Right cardiac atrium (tissue), 5 donors: ENCODE data around the gene COL7A1. TPM values are rescaled to one million over a fixed set of nuclear protein-coding genes. Genes with fewer than 3 reads are reported as not detected.

Source experiments
- ATAC-seq, 2 donors: fragments of 200-7000 bp; cut with Tn5 transposase; one replicate each; pipeline versions ENCODE4 v1.8.0 to v1.9.1; 2020; ENCODE audit warnings: moderate library complexity in 2 of 2, mild to moderate bottlenecking in 1 of 2
- DNase-seq, 3 donors: peaks; one replicate each; pipeline ENCODE4 v3.0.0-alpha.2; 2020
- H3K27ac ChIP-seq: one replicate; pipeline ENCODE4 v1.5.1; 2013; ENCODE audit warnings: mild to moderate bottlenecking, low read length, control low read depth, moderate library complexity
- H3K27me3 ChIP-seq: one replicate; pipeline ENCODE4 v1.6.1; 2013; ENCODE audit not compliant: control insufficient read depth, insufficient read depth
- H3K4me1 ChIP-seq: one replicate; pipeline ENCODE4 v1.6.1; 2013; ENCODE audit warnings: low read length; ENCODE audit not compliant: control insufficient read depth, insufficient read depth
- H3K4me3 ChIP-seq: one replicate; pipeline ENCODE4 v1.5.1; 2013; ENCODE audit warnings: low read length, control low read depth
- H3K9me3 ChIP-seq: one replicate; pipeline ENCODE4 v1.6.1; 2013; ENCODE audit warnings: low read length; ENCODE audit not compliant: control insufficient read depth
- WGBS: extraction: QIAGEN DNeasy Blood & Tissue Kit; methylation state at CpG from one replicate; pipeline ENCODE4 v1.1.7; 2013; 5-methylcytosine and 5-hydroxymethylcytosine counted together
- intact Hi-C, 4 donors: fragments of 100-400 bp; cut with DNase I; formaldehyde crosslinking; loops; one replicate each; pipeline versions ENCODE4 v1.11.0 to v1.14.0; 2022 to 2023
- polyA plus RNA-seq: library from polyadenylated mRNA; stranded (reverse); fragments of 200-250 nt; gene quantifications from one replicate; pipeline ENCODE4 v1.2.3, GENCODE V29; 2013
- total RNA-seq, 4 donors: library from RNA; stranded (reverse); fragmentation: NEBNext Ultra II Directional; extraction: Animal tissue kit (Norgen Biotek cat#: 25700); gene quantifications; one replicate each; pipeline ENCODE4 v1.2.1, GENCODE V29; 2021
- donor health status: healthy with polysubstance abuse.
- donor health status: DM: no; HTN: yes; CAD: no.
- donor health status: DM: no; HTN: no; CAD: no.
- donor health status: DM: no; HTN: yes; CAD: no; lungs with severe emphysema.
- donor health status: DM: yes; HTN: yes; CAD: no.

COL7A1 gene
- total and polyA plus RNA-seq, 5 donors: 4.8 to 20.4 (median 9.0) TPM

DNA sequence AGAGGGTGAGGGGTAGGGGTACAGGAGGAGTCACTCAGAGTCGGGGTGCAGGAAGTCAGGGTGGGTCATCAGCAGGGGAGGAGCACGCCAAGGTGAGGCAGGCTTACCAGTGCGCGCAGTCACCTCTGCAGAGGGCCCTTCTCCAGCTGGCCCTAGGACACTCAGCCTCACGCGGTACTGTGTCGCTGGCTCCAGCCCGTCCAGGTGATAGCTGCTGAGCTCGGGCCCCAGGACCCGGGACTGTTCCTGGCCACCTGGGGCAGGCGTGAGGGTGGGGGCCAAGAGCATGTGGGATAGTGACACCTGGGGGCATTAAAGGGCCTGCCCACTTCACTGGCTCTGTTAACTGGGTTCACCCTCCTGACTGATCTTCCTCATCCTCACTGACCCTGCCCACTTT is 7.4 kb downstream of the COL7A1 start:
- H3K4me1 ChIP-seq: no peaks in the 10 kb centered on the region
- 81% methylated on average over 11 of the region's 11 CpGs for WGBS
- no peaks in the 10 kb centered on the region for H3K9me3 ChIP-seq
- H3K27me3 ChIP-seq: no peaks in the 10 kb centered on the region
- ATAC-seq: no peak
- no peak overlapping the region for H3K27ac ChIP-seq
- intact Hi-C loops: no loop called here
- no peak for DNase-seq
- no peak overlapping the region for H3K4me3 ChIP-seq

GRCh38 chr3:48585411-48585810 is 9.7 kb downstream of the COL7A1 start:
- WGBS: 77% methylated on average over 8 of the region's 8 CpGs
- intact Hi-C loops: no loop called here
- no peak overlapping the region for H3K27ac ChIP-seq
- H3K27me3 ChIP-seq: no peaks in the 10 kb centered on the region
- no peaks in the 10 kb centered on the region for H3K9me3 ChIP-seq
- H3K4me3 ChIP-seq: no peak overlapping the region
- DNase-seq (no peak), ATAC-seq (no peak)
- H3K4me1 ChIP-seq: no peaks in the 10 kb centered on the region

DNA sequence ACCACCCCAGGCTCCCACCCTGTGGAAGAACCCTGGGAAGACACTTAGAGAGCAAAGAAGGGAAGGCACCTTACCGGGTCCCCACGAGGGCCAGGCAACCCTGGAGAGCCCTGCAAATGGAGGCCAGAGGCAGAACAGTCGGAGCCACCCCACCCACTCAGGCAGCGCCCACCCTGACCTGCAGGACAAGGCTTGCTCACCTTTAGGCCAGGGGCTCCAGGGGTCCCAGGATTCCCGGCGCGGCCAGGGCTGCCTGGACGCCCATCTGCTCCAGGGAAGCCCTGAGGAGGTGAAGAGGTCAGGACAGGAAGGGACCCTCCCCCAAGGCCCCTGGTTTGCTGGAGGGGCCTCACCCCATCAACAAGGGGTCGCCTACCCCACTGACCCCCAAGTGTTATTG is 10.3 kb downstream of the COL7A1 start:
- no peak for DNase-seq
- 88% methylated on average over 9 of the region's 9 CpGs for WGBS

DNA sequence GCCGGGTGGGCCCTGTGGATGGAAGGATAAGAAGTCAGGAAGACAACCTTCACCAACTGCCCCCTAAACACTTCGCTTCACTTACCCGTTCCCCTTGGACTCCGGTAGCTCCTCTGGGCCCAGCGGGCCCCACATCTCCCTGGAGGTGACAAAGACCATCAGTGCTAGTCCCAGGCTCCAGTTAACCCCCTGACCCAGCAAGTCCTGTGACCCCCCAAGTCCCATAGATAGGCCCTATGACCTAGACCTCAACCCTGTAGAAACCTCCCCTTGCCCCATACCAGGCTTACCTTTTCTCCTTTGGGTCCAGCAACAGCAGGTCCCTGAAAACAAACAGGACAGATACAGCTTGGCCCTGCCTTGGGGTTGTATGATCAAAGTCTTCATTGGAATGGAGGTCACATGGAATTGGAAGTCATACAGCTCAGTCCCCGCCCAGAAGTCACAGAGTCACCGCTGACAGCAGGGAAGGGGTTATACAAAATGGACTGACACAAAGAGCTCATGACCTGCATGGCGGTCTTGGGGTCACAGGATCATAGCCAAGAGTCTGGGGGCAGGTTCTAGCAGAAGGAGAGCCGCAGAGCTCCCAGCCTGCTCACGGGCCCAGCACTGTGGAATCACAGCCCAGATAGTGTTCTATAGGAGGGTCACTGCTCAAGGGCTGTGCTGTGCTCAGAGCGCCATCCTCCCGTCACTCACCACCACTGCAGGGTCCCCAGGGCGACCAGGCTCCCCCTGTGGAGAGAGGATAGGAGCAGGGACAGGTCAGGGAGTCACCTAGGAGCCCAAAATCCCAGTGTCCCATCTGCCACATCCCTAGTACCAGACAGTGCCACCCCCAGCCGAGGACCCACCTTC is 13.3 kb downstream of the COL7A1 start:
- intact Hi-C loops: no loop called here
- Histone ChIP-seq H3K4me1 (no peaks in the 10 kb centered on the region), H3K9me3 (no peaks in the 10 kb centered on the region), H3K27me3 (no peaks in the 10 kb centered on the region), H3K27ac (no peak overlapping the region), H3K4me3 (no peak overlapping the region)
- no peak for DNase-seq
- ATAC-seq: no peak
- WGBS: 91% methylated on average over 14 of the region's 14 CpGs

More for the DNA sequence above, 10.3 kb downstream of the COL7A1 start:
- intact Hi-C loops: no loop called here
- Histone ChIP-seq H3K9me3 (no peaks in the 10 kb centered on the region), H3K4me3 (no peak overlapping the region), H3K4me1 (no peaks in the 10 kb centered on the region), H3K27me3 (no peaks in the 10 kb centered on the region), H3K27ac (no peak overlapping the region)
- no peak for ATAC-seq

DNA sequence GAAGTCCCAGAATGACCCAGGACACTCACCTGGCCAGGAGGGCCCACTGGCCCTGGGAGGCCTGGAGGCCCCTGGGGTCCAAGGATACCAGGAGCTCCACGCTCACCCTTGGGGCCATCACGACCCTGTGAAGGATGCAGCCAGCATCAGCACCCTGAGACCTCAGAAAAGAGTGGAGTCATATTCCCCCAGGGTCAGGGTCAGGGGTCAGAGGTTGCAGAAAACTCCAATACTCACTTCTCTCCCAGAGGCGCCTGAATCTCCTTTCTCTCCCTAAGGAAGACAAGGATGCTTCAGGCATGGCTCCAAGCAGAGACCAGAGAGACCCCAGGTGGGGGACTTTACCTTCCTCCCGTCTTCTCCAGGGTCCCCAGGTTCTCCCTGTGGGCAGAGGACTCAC is 18.5 kb downstream of the COL7A1 start:
- intact Hi-C loops: no loop called here
- Histone ChIP-seq H3K9me3 (no peaks in the 10 kb centered on the region), H3K4me3 (no peak overlapping the region), H3K4me1 (no peaks in the 10 kb centered on the region), H3K27ac (no peak overlapping the region), H3K27me3 (no peaks in the 10 kb centered on the region)
- DNase-seq (no peak), ATAC-seq (no peak)
- WGBS: 86% methylated on average over 4 of the region's 4 CpGs

- intact Hi-C loops: no loop called here
- Histone ChIP-seq H3K27ac (no peak overlapping the region), H3K4me1 (no peaks in the 10 kb centered on the region), H3K4me3 (no peak overlapping the region), H3K9me3 (no peaks in the 10 kb centered on the region), H3K27me3 (no peaks in the 10 kb centered on the region)
- whole genome bisulfite sequencing: 85% methylated on average over 17 of the region's 17 CpGs
- no peak for ATAC-seq
- no peak for DNase-seq
Measured at GRCh38 chr3:48575366-48575765, 19.8 kb downstream of the COL7A1 start.

- ATAC-seq (no peak), DNase-seq (no peak)
- Histone ChIP-seq H3K27ac (no peak overlapping the region), H3K4me1 (no peaks in the 10 kb centered on the region), H3K27me3 (no peaks in the 10 kb centered on the region), H3K4me3 (no peak overlapping the region), H3K9me3 (no peaks in the 10 kb centered on the region)
- intact Hi-C loops: no loop called here
- WGBS: 92% methylated on average over 10 of the region's 10 CpGs
Measured at GRCh38 chr3:48573973-48574585, 21.1 kb downstream of the COL7A1 start.

GRCh38 chr3:48572517-48572916 is 22.6 kb downstream of the COL7A1 start:
- WGBS: 87% methylated on average over 7 of the region's 7 CpGs
- ATAC-seq: no peak

DNA sequence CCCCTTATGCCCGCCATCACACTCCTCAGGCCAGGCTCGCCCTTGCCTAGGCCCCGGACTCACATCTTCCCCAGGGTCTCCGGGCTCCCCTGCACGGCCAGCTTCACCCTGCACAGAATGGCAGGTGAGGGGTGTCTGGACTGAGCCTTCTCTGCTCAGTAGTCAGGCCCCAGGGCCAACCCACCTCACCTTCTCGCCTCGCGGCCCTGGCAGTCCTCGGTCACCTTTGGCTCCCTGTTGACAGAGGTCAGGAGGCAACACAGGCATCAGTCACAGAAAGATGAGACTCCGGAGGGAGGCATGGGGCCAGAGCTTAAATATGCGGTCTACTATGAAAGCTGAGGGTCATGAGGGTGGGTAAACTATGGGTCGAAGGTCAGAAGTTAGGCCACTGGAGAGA is 23.2 kb downstream of the COL7A1 start:
- 84% methylated on average over 12 of the region's 12 CpGs for WGBS
- intact Hi-C loops: no loop called here
- no peak overlapping the region for H3K4me3 ChIP-seq
- no peaks in the 10 kb centered on the region for H3K4me1 ChIP-seq
- H3K9me3 ChIP-seq: no peaks in the 10 kb centered on the region
- no peaks in the 10 kb centered on the region for H3K27me3 ChIP-seq
- ATAC-seq: no peak
- H3K27ac ChIP-seq: no peak overlapping the region
- no peak for DNase-seq

More at GRCh38 chr3:48572517-48572916, 22.6 kb downstream of the COL7A1 start:
- Histone ChIP-seq H3K4me1 (no peaks in the 10 kb centered on the region), H3K27me3 (no peaks in the 10 kb centered on the region), H3K4me3 (no peak overlapping the region), H3K9me3 (no peaks in the 10 kb centered on the region), H3K27ac (no peak overlapping the region)
- no peak for DNase-seq
- intact Hi-C loops: no loop called here

- DNase-seq (no peak), ATAC-seq (no peak)
- Histone ChIP-seq H3K4me3 (no peak overlapping the region), H3K9me3 (no peaks in the 10 kb centered on the region), H3K4me1 (no peaks in the 10 kb centered on the region), H3K27ac (no peak overlapping the region), H3K27me3 (no peaks in the 10 kb centered on the region)
- WGBS: 86% methylated on average over 18 of the region's 18 CpGs
- intact Hi-C loops: no loop called here
Measured at GRCh38 chr3:48569808-48570450, 25.2 kb downstream of the COL7A1 start.

DNA sequence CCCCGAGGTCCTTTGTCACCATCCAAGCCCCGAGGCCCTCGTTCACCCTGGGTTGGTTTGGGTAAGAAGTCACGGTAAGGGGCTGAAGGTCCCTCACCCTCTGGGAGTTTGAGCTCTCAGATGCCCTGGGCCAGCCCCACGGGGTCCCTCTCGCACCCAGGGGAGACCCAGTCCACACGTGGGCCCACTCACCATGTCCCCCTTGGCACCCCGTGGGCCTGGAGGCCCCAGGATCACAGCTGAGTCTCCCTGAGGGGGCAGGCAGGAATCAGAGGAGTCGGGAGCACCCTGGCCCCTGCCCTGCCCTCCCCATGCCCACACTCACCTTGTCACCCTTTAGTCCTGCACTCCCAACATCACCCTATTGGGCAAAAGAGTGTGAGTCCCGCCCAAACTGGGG is 25.7 kb downstream of the COL7A1 start:
- Histone ChIP-seq H3K27me3 (no peaks in the 10 kb centered on the region), H3K4me3 (no peak overlapping the region), H3K9me3 (no peaks in the 10 kb centered on the region), H3K4me1 (no peaks in the 10 kb centered on the region), H3K27ac (no peak overlapping the region)
- 89% methylated on average over 10 of the region's 10 CpGs for WGBS
- DNase-seq (no peak), ATAC-seq (no peak)
- intact Hi-C loops: no loop called here
